Measurements from ENCODE around the gene PHLDB2.

GRCh38 chr3:111810909-111811308 lies 48.2 kb upstream of the PHLDB2 start:
- no peak for TF ChIP-seq CTCF (IDR thresholded peaks at IDR 0.05)
- no peak for TF ChIP-seq POLR2A (IDR thresholded peaks at IDR 0.05; ENCODE audit: low read depth)
- no peak for TF ChIP-seq POLR2AphosphoS5 (IDR thresholded peaks at IDR 0.05)

All from esophagus muscularis mucosa (tissue), 3 donors.